CD4-positive, CD25-positive, alpha-beta regulatory T cell (primary cell): ENCODE measurements around the gene NPIPB12. TPM values are rescaled to one million over a fixed set of nuclear protein-coding genes. Genes with fewer than 3 reads are reported as not detected.
"Not testable (repeated sequence)": the region's sequence is repeated elsewhere in the genome, so short reads cannot be mapped to it uniquely, and the experiment has no call there.

Experiments used
- ATAC-seq, 2 donors: fragments of 150-1000 bp; cut with Tn5 transposase; one replicate each; pipeline ENCODE4 v1.10.0; 2021; ENCODE audit warnings: low read depth in 2 of 2, moderate number of reproducible peaks in 2 of 2, moderate library complexity in 1 of 2
- DNase-seq, 3 donors: peaks; one replicate each; pipeline versions ENCODE4 v3.0.0 to v3.0.0-alpha.2; 2012 to 2022; ENCODE audit warnings: mixed read lengths in 1 of 3
- H3K27ac ChIP-seq: one replicate; pipeline ENCODE4 v1.7.0; 2013; ENCODE audit warnings: mild to moderate bottlenecking, low read length; ENCODE audit not compliant: insufficient read depth, poor library complexity, severe bottlenecking
- H3K27me3 ChIP-seq: one replicate; pipeline ENCODE4 v1.7.0; 2013; ENCODE audit warnings: low read length; ENCODE audit not compliant: control insufficient read depth, insufficient read depth
- H3K36me3 ChIP-seq: one replicate; pipeline ENCODE4 v1.7.0; 2013; ENCODE audit warnings: mild to moderate bottlenecking, low read length, moderate library complexity; ENCODE audit not compliant: control insufficient read depth, insufficient read depth
- H3K4me1 ChIP-seq: 2 replicates; pipeline ENCODE4 v1.7.0; 2013; ENCODE audit warnings: mild to moderate bottlenecking, low read length; ENCODE audit not compliant: insufficient read depth, control insufficient read depth, poor library complexity, severe bottlenecking
- H3K4me3 ChIP-seq: one replicate; pipeline ENCODE4 v1.7.0; 2013; ENCODE audit warnings: low read depth, mild to moderate bottlenecking, low read length, moderate library complexity
- H3K9me3 ChIP-seq, 2 experiments: 1 replicate in 1 of 2; 2 replicates in 1 of 2; pipeline ENCODE4 v1.7.0; 2013; ENCODE audit warnings: low read length in 2 of 2, mild to moderate bottlenecking in 1 of 2, moderate library complexity in 1 of 2; ENCODE audit not compliant: control insufficient read depth in 2 of 2
- H3K27ac Mint-ChIP-seq, 3 donors: one replicate each; pipeline ENCODE4 v1.8.0; 2020 to 2022; ENCODE audit warnings: mild to moderate bottlenecking in 3 of 3, mixed read lengths in 3 of 3, moderate library complexity in 2 of 3
- H3K27me3 Mint-ChIP-seq: one replicate; pipeline ENCODE4 v1.8.0; 2022; ENCODE audit warnings: mild to moderate bottlenecking, mixed read lengths
- H3K36me3 Mint-ChIP-seq: one replicate; pipeline ENCODE4 v1.8.0; 2020; ENCODE audit warnings: mixed read lengths
- H3K4me1 Mint-ChIP-seq, 4 donors: one replicate each; pipeline ENCODE4 v1.8.0; 2020 to 2022; ENCODE audit warnings: mixed read lengths in 4 of 4, mild to moderate bottlenecking in 1 of 4
- H3K4me3 Mint-ChIP-seq, 4 donors: one replicate each; pipeline ENCODE4 v1.8.0; 2020 to 2022; ENCODE audit warnings: mild to moderate bottlenecking in 4 of 4, mixed read lengths in 4 of 4, moderate library complexity in 3 of 4
- H3K9me3 Mint-ChIP-seq, 7 donors: one replicate each; pipeline ENCODE4 v1.8.0; 2020 to 2022; ENCODE audit warnings: mixed read lengths in 7 of 7, mild to moderate bottlenecking in 3 of 7, moderate library complexity in 2 of 7
- polyA plus RNA-seq, 4 donors: library from polyadenylated mRNA; unstranded; fragments of 300-500 nt; fragmentation: Illumina TruSeq; gene quantifications; one replicate each; pipeline ENCODE4 v1.2.3, GENCODE V29; 2021
- total RNA-seq: library from RNA; stranded (reverse); gene quantifications from one replicate; pipeline ENCODE4 v1.2.3, GENCODE V29; 2022

Gene NPIPB12
- total and polyA plus RNA-seq, 5 donors from 2014 or later: 1.6 to 170 (median 3.3) TPM

DNA sequence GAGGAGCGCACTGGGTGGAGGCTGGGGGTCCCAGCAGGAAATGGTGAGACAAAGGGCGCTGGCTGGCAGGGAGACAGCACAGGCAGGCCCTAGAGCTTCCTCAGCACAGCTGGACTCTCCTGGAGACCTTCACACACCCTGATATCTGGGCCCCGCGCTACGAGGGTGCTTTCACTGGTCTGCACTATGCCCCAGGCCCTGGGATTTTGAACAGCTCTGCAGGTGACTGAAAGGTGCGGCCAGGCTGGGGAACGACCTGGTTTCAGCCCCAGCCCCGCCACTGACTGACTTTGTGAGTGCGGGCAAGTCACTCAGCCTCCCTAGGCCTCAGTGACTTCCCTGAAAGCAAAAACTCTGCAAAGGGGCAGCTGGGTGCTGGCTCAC is 45.6 kb downstream of the NPIPB12 start:
- H3K27me3 ChIP-seq, H3K4me1 ChIP-seq, DNase-seq, H3K27me3 Mint-ChIP-seq, ATAC-seq, H3K4me1 Mint-ChIP-seq, H3K27ac Mint-ChIP-seq, H3K36me3 Mint-ChIP-seq, H3K4me3 Mint-ChIP-seq, H3K9me3 ChIP-seq, H3K4me3 ChIP-seq, H3K9me3 Mint-ChIP-seq, H3K36me3 ChIP-seq, H3K27ac ChIP-seq: not testable (repeated sequence)

- ATAC-seq, H3K27ac Mint-ChIP-seq: not testable (repeated sequence)
These were observed 46.2 kb downstream of the NPIPB12 start, which contains the start of gene SULT1A4 for GRCh38 chr16:29459706-29460646. Gene SULT1A4, plus strand, starts transcription at chr16:29459913. Its CDS starts 1,473 bp downstream, at chr16:29461386.

DNA sequence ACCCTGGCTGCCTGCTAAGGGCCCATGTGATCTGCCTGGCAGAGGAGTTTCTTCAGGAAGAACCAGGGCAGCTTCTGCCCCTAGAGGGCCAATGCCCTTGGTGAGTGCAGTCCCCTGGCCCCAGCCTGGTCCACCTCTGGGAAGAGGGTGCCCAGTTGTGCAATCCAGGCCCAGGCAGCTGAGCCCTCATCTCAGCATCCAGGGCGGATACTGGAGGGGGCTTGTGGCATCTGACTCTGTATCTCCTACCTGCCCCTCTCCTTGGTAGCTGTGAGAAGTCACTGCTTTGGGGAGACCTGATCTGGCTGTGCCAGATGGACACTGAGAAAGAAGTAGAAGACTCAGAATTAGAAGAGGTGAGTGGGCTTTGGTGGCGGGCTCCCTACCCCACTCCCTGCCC is 48.5 kb downstream of the NPIPB12 start:
- H3K4me3 Mint-ChIP-seq, H3K27ac Mint-ChIP-seq, H3K4me1 Mint-ChIP-seq, H3K27ac ChIP-seq, H3K27me3 Mint-ChIP-seq, H3K36me3 ChIP-seq, H3K36me3 Mint-ChIP-seq, H3K9me3 Mint-ChIP-seq, H3K4me3 ChIP-seq, H3K9me3 ChIP-seq, H3K27me3 ChIP-seq, ATAC-seq, DNase-seq, H3K4me1 ChIP-seq: not testable (repeated sequence)

More at GRCh38 chr16:29459706-29460646, 46.2 kb downstream of the NPIPB12 start, which contains the start of gene SULT1A4:
- DNase-seq, H3K4me3 Mint-ChIP-seq, H3K9me3 Mint-ChIP-seq, H3K36me3 Mint-ChIP-seq, H3K4me3 ChIP-seq, H3K9me3 ChIP-seq, H3K27me3 ChIP-seq, H3K27ac ChIP-seq, H3K4me1 ChIP-seq, H3K27me3 Mint-ChIP-seq, H3K36me3 ChIP-seq, H3K4me1 Mint-ChIP-seq: not testable (repeated sequence)

DNA sequence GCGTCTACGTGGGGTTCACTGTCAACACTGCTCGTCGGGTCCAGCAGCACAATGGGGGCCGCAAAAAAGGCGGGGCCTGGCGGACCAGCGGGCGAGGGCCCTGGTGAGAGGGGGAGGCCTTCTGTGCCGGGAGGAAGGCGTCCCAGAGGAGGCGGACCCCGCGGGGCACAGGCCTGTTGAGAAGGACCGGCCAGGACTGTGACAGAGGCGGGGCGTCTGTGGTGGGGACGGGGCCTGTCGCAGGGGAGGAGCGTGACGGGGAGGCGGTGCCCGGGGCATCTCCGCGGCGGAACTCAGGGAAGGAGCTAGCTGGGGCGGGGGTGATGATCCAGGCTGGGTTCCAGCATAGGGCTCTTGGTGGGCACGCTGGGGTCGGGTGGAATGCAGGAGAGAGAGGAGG is 51.4 kb downstream of the NPIPB12 start:
- not testable (repeated sequence) for H3K27me3 Mint-ChIP-seq, H3K36me3 Mint-ChIP-seq, H3K4me3 ChIP-seq, H3K9me3 Mint-ChIP-seq, H3K9me3 ChIP-seq, H3K27me3 ChIP-seq, DNase-seq, H3K27ac ChIP-seq, H3K4me3 Mint-ChIP-seq, H3K36me3 ChIP-seq, H3K4me1 Mint-ChIP-seq, H3K27ac Mint-ChIP-seq, H3K4me1 ChIP-seq
- ATAC-seq: peak; percentile 69 to 72

GRCh38 chr16:29454269-29454668 is 51.9 kb downstream of the NPIPB12 start, which contains the start of the genes BOLA2 and SLX1B:
Gene BOLA2, minus strand, starts transcription at chr16:29454351. Its CDS starts 98 bp downstream, at chr16:29454253.
Gene SLX1B, plus strand, starts transcription at chr16:29454533.
- peak; percentile 89 to 90 for ATAC-seq
- H3K9me3 Mint-ChIP-seq, H3K27ac Mint-ChIP-seq, H3K27ac ChIP-seq, H3K9me3 ChIP-seq, H3K27me3 ChIP-seq, H3K27me3 Mint-ChIP-seq, H3K4me1 ChIP-seq, H3K36me3 ChIP-seq, DNase-seq, H3K4me3 Mint-ChIP-seq, H3K36me3 Mint-ChIP-seq, H3K4me1 Mint-ChIP-seq, H3K4me3 ChIP-seq: not testable (repeated sequence)

- not testable (repeated sequence) for H3K27me3 Mint-ChIP-seq, H3K27ac Mint-ChIP-seq
- peak; percentile 5 to 8 for ATAC-seq
These were observed 52.5 kb downstream of the NPIPB12 start for GRCh38 chr16:29453754-29454153.

More at GRCh38 chr16:29453754-29454153, 52.5 kb downstream of the NPIPB12 start:
- H3K4me3 ChIP-seq, H3K27me3 ChIP-seq, H3K4me3 Mint-ChIP-seq, H3K36me3 Mint-ChIP-seq, H3K9me3 ChIP-seq, H3K4me1 ChIP-seq, DNase-seq, H3K9me3 Mint-ChIP-seq, H3K36me3 ChIP-seq, H3K4me1 Mint-ChIP-seq, H3K27ac ChIP-seq: not testable (repeated sequence)

Other genes with a start within 250 kb of the NPIPB12 start
- gene NPIPB11, start 99.7 kb downstream of the NPIPB12 start, total RNA-seq: 1.8 TPM
- under 1 TPM; 0.21 to 0.32 (median 0.27) TPM for gene NPIPB11, start 99.7 kb downstream of the NPIPB12 start, polyA plus RNA-seq
- gene BOLA2, start 52.1 kb downstream of the NPIPB12 start, total RNA-seq: 7.4 TPM
- 10 to 100 TPM; 19.0 to 41.9 (median 24.9) TPM for gene BOLA2, start 52.1 kb downstream of the NPIPB12 start, polyA plus RNA-seq
- 20.0 TPM for gene SLX1B, start 51.9 kb downstream of the NPIPB12 start, total RNA-seq
- 10 to 100 TPM in 3 of 4 donors, 1 to 10 TPM in 1; 8.7 to 20.6 (median 13.3) TPM for gene SLX1B, start 51.9 kb downstream of the NPIPB12 start, polyA plus RNA-seq
- gene SULT1A4, start 46.5 kb downstream of the NPIPB12 start, total RNA-seq: 0.54 TPM
- gene SULT1A4, start 46.5 kb downstream of the NPIPB12 start, polyA plus RNA-seq: 1 to 10 TPM in 2 of 4 donors, under 1 TPM in 1, not detected in 1; 0.84 to 1.7 (median 1.3) TPM
- gene SPN, start 156.8 kb upstream of the NPIPB12 start, total RNA-seq: 149 TPM
- 100 to 1,000 TPM; 103 to 135 (median 126) TPM for gene SPN, start 156.8 kb upstream of the NPIPB12 start, polyA plus RNA-seq
- 2.4 TPM for gene QPRT, start 172.8 kb upstream of the NPIPB12 start, total RNA-seq
- gene QPRT, start 172.8 kb upstream of the NPIPB12 start, polyA plus RNA-seq: 1 to 10 TPM in 1 of 4 donors, under 1 TPM in 3; 0.53 to 2.1 (median 0.69) TPM
- gene C16orf54, start 239.6 kb upstream of the NPIPB12 start, total RNA-seq: 89.4 TPM
- 10 to 100 TPM; 31.4 to 84.9 (median 57.2) TPM for gene C16orf54, start 239.6 kb upstream of the NPIPB12 start, polyA plus RNA-seq